Measurements from ENCODE around the gene ACAD9. TPM values are rescaled to one million over a fixed set of nuclear protein-coding genes. Genes with fewer than 3 reads are reported as not detected.
A peak's percentile ranks its signal among the peaks of the same experiment; 100 is the strongest.

ACAD9 gene
- total and polyA plus RNA-seq, 9 of the 15 experiments (the other 6 are each of a cell fraction or from before 2014, with no cell fraction given), result 10.2 to 32.6 (median 22.8) TPM

- H3K4me3 ChIP-seq, result no peak overlapping the region
- ChIA-PET CTCF (ENCODE audit: low intra/inter-chr PET ratio) (no interaction called here), POLR2A (interaction anchor here (0.6 to 1.2 kb wide), 2 partner anchors 12 to 14 kb away, joined by 3 to 4 read pairs; no protein-coding TSS in a partner anchor)
- in situ Hi-C loops (cut with MboI), result no loop called here
- no peaks in the 10 kb centered on the region for H3K9me1 ChIP-seq (ENCODE audit: control insufficient read depth, insufficient read depth, low read length)
- no peaks in the 10 kb centered on the region for H3K79me2 ChIP-seq (ENCODE audit: control insufficient read depth, insufficient read depth, low read length)
- no peak overlapping the region for H3K9ac ChIP-seq (ENCODE audit: insufficient read depth in 1 of 2, low read depth in 2 of 2, low read length in 2 of 2)
- DNase-seq (ENCODE audit: extremely low read depth in 1 of 4, low spot score in 3 of 4), result no peak
- peaks cover 0 to 4% of the 10 kb centered on the region in 2 experiments; a peak in 2 of 5 replicates for H3K4me1 ChIP-seq (replicated peaks in 1 of 2; ENCODE audit: control insufficient read depth in 2 of 2, insufficient read depth in 2 of 2, low read length in 2 of 2)
- H3K9me3 ChIP-seq (replicated peaks; ENCODE audit: control insufficient read depth, insufficient read depth, low read depth, low read length), result peaks cover 3% of the 10 kb centered on the region; the same call in 1 of the 2 replicates
- BruUV-seq (replicated peaks), result no TSS peak
- H3K4me2 ChIP-seq (ENCODE audit: insufficient read depth, low read length), result no peak overlapping the region
- no peaks in the 10 kb centered on the region for H3K36me3 ChIP-seq (ENCODE audit: control insufficient read depth, insufficient read depth, low read length)
- FAIRE-seq, result no peak
- H3K27ac ChIP-seq (ENCODE audit: extremely low read depth, low read depth, low read length), result no peak overlapping the region
- H2AFZ ChIP-seq (ENCODE audit: low read depth, low read length), result no peak overlapping the region
- H3K27me3 ChIP-seq (ENCODE audit: control insufficient read depth in 2 of 2, insufficient read depth in 2 of 2, low read length in 2 of 2), result peaks cover 8 to 41% of the 10 kb centered on the region in 2 experiments; a peak in 4 of 5 replicates
- ATAC-seq, result peak; percentile 28; the same call in 1 of the 3 replicates
- intact Hi-C loops (cut with micrococcal nuclease), result no loop called here
- WGBS (ENCODE audit: insufficient coverage, low coverage, missing lambda C conversion rate), result 0% methylated on average over 6 of the region's 9 CpGs
- H4K20me1 ChIP-seq (replicated peaks; ENCODE audit: control insufficient read depth, insufficient read depth, low read length), result no peaks in the 10 kb centered on the region
- TF ChIP-seq AFF4 (CRISPR knock-in tag; IDR thresholded peaks at IDR 0.05) (no peak), HNRNPH1 (optimal IDR thresholded peaks at IDR 0.05; ENCODE audit: low read depth, low read length) (no peak), MTA2 (IDR thresholded peaks at IDR 0.05; ENCODE audit: low read depth) (no peak), HDAC3 (IDR thresholded peaks at IDR 0.05; ENCODE audit: borderline replicate concordance, partially characterized antibody) (no peak), BDP1 (IDR thresholded peaks at IDR 0.05; ENCODE audit: insufficient read depth, insufficient read length) (no peak), PATZ1 (CRISPR knock-in tag; IDR thresholded peaks at IDR 0.05; ENCODE audit: borderline replicate concordance) (no peak), ZNF436 (CRISPR knock-in tag; IDR thresholded peaks at IDR 0.05) (no peak), E2F5 (CRISPR knock-in tag; IDR thresholded peaks at IDR 0.05) (no peak), NFIX (CRISPR knock-in tag; IDR thresholded peaks at IDR 0.05; ENCODE audit: low read depth) (no peak)
- TF ChIP-seq, protein P1, sequence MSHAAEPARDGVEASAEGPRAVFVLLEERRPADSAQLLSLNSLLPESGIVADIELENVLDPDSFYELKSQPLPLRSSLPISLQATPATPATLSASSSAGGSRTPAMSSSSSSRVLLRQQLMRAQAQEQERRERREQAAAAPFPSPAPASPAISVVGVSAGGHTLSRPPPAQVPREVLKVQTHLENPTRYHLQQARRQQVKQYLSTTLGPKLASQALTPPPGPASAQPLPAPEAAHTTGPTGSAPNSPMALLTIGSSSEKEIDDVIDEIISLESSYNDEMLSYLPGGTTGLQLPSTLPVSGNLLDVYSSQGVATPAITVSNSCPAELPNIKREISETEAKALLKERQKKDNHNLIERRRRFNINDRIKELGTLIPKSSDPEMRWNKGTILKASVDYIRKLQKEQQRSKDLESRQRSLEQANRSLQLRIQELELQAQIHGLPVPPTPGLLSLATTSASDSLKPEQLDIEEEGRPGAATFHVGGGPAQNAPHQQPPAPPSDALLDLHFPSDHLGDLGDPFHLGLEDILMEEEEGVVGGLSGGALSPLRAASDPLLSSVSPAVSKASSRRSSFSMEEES (CRISPR knock-in tag; IDR thresholded peaks at IDR 0.05), result no peak
Observed at GRCh38 chr3:128933213-128933921, 53.9 kb downstream of the ACAD9 start.
